Mesenchymal stem cell (in vitro differentiated cells and primary cell): ENCODE results near the gene CHN2.
A peak's percentile ranks its signal among the peaks of the same experiment; 100 is the strongest.

Experiments
- DNase-seq: peaks from one replicate; pipeline ENCODE4 v3.0.0-alpha.2; 2013
- H2AFZ ChIP-seq: one replicate; pipeline ENCODE4 v1.6.1; 2013; ENCODE audit warnings: low read depth, mild to moderate bottlenecking, control low read depth, inconsistent platforms, low read length, moderate library complexity
- H2AK5ac ChIP-seq: 2 replicates; pipeline ENCODE4 v1.6.1; 2013; ENCODE audit warnings: low read length, moderate library complexity, mild to moderate bottlenecking, inconsistent platforms; ENCODE audit not compliant: severe bottlenecking
- H2BK120ac ChIP-seq: one replicate; pipeline ENCODE4 v1.6.1; 2013; ENCODE audit warnings: low read depth, mild to moderate bottlenecking, inconsistent platforms, low read length, moderate library complexity
- H2BK12ac ChIP-seq, 2 experiments: one replicate each; pipeline ENCODE4 v1.6.1; 2013; ENCODE audit warnings: inconsistent platforms in 2 of 2, low read length in 2 of 2, mild to moderate bottlenecking in 2 of 2, moderate library complexity in 2 of 2, control low read depth in 1 of 2
- H2BK15ac ChIP-seq: one replicate; pipeline ENCODE4 v1.6.1; 2013; ENCODE audit warnings: mild to moderate bottlenecking, low read depth, inconsistent platforms; ENCODE audit not compliant: poor library complexity, severe bottlenecking
- H2BK5ac ChIP-seq: 2 replicates; pipeline ENCODE4 v1.6.1; 2013; ENCODE audit warnings: low read depth, mild to moderate bottlenecking, low read length, control low read depth, inconsistent platforms; ENCODE audit not compliant: poor library complexity, severe bottlenecking
- H3K14ac ChIP-seq, 2 experiments: one replicate each; pipeline ENCODE4 v1.6.1; 2013; ENCODE audit warnings: inconsistent platforms in 2 of 2, low read length in 2 of 2, control low read depth in 1 of 2, mild to moderate bottlenecking in 1 of 2, moderate library complexity in 1 of 2
- H3K18ac ChIP-seq, 2 experiments: one replicate each; pipeline ENCODE4 v1.6.1; 2013; ENCODE audit warnings: inconsistent platforms in 2 of 2, low read length in 2 of 2, control low read depth in 1 of 2, low read depth in 1 of 2, mild to moderate bottlenecking in 1 of 2
- H3K23ac ChIP-seq, 2 experiments: one replicate each; pipeline ENCODE4 v1.6.1; 2013; ENCODE audit warnings: inconsistent platforms in 2 of 2, low read length in 2 of 2, mild to moderate bottlenecking in 2 of 2, moderate library complexity in 2 of 2, control low read depth in 1 of 2
- H3K27ac ChIP-seq: 2 replicates; pipeline ENCODE4 v1.5.1; 2013; ENCODE audit warnings: mild to moderate bottlenecking, moderate library complexity, low read length, control low read depth, inconsistent platforms; ENCODE audit not compliant: poor library complexity, severe bottlenecking
- H3K27me3 ChIP-seq, 2 experiments: 2 replicates each; pipeline versions ENCODE4 v1.6.1 to v1.7.0; 2013; ENCODE audit warnings: low read length in 2 of 2, mild to moderate bottlenecking in 2 of 2, moderate library complexity in 2 of 2, control low read depth in 1 of 2, inconsistent platforms in 1 of 2; ENCODE audit not compliant: control insufficient read depth in 1 of 2, insufficient read depth in 1 of 2
- H3K36me3 ChIP-seq, 2 experiments: 2 replicates each; pipeline versions ENCODE4 v1.6.1 to v1.7.0; 2013; ENCODE audit warnings: low read length in 2 of 2, control low read depth in 1 of 2, inconsistent platforms in 1 of 2, low read depth in 1 of 2, mild to moderate bottlenecking in 1 of 2; ENCODE audit not compliant: insufficient read depth in 2 of 2, control insufficient read depth in 1 of 2
- H3K4ac ChIP-seq, 2 experiments: one replicate each; pipeline ENCODE4 v1.6.1; 2013; ENCODE audit warnings: inconsistent platforms in 2 of 2, low read length in 2 of 2, mild to moderate bottlenecking in 2 of 2, moderate library complexity in 2 of 2, control low read depth in 1 of 2, low read depth in 1 of 2
- H3K4me1 ChIP-seq: 2 replicates; pipeline ENCODE4 v1.6.1; 2013; ENCODE audit warnings: low read depth, low read length, control low read depth; ENCODE audit not compliant: control insufficient read depth, insufficient read depth
- H3K4me2 ChIP-seq: 2 replicates; pipeline ENCODE4 v1.6.1; 2013; ENCODE audit warnings: low read length, mild to moderate bottlenecking, inconsistent platforms; ENCODE audit not compliant: poor library complexity, severe bottlenecking
- H3K4me3 ChIP-seq, 2 experiments: 2 replicates each; pipeline versions ENCODE4 v1.5.1 to v1.7.0; 2013; ENCODE audit warnings: low read length in 2 of 2, mild to moderate bottlenecking in 2 of 2, control low read depth in 1 of 2, low read depth in 1 of 2; ENCODE audit not compliant: insufficient read depth in 1 of 2
- H3K79me1 ChIP-seq: replicated peaks from 2 replicates; pipeline ENCODE4 v1.6.1; 2013; ENCODE audit warnings: mild to moderate bottlenecking, control low read depth, low read length, inconsistent platforms; ENCODE audit not compliant: poor library complexity, severe bottlenecking
- H3K9ac ChIP-seq: 2 replicates; pipeline ENCODE4 v1.7.0; 2013; ENCODE audit warnings: mild to moderate bottlenecking, low read length, moderate library complexity
- H3K9me3 ChIP-seq: 2 replicates; pipeline ENCODE4 v1.7.0; 2013; ENCODE audit warnings: mild to moderate bottlenecking, low read length; ENCODE audit not compliant: control insufficient read depth
- H4K8ac ChIP-seq: one replicate; pipeline ENCODE4 v1.6.1; 2013; ENCODE audit warnings: inconsistent platforms, mild to moderate bottlenecking, low read length, moderate library complexity
- H4K91ac ChIP-seq: one replicate; pipeline ENCODE4 v1.6.1; 2013; ENCODE audit warnings: mild to moderate bottlenecking, low read length, inconsistent platforms
- WGBS: methylation state at CpG from one replicate; pipeline ENCODE4 v1.1.7; 2013; ENCODE audit warnings: mixed read lengths; 5-methylcytosine and 5-hydroxymethylcytosine counted together

The CHN2 gene

GRCh38 chr7:29184599-29184998 is 10.0 kb upstream of the CHN2 start:
- Histone ChIP-seq H3K18ac (no peak overlapping the region), H3K4me3 (no peak overlapping the region), H3K27ac (no peak overlapping the region), H3K14ac (no peak overlapping the region), H2AFZ (no peak overlapping the region), H4K8ac (no peak overlapping the region), H2BK12ac (no peak overlapping the region), H3K4me2 (no peak overlapping the region), H2BK5ac (no peak overlapping the region), H4K91ac (no peak overlapping the region), H3K4ac (no peak overlapping the region), H3K27me3 (peaks cover 4 to 5% of the 10 kb centered on the region in 2 experiments), H3K23ac (no peak overlapping the region), H2AK5ac (no peak overlapping the region), H3K9me3 (no peaks in the 10 kb centered on the region), H3K9ac (no peak overlapping the region), H3K79me1 (no peaks in the 10 kb centered on the region), H2BK120ac (no peak overlapping the region), H3K4me1 (peaks cover under 1% of the 10 kb centered on the region), H2BK15ac (no peak overlapping the region), H3K36me3 (no peaks in the 10 kb centered on the region)
- DNase-seq, result no peak
- WGBS, result 100% methylated on average over 1 of the region's 2 CpGs

- Histone ChIP-seq H3K4me3 (no peak overlapping the region), H2BK5ac (no peak overlapping the region), H3K4me2 (no peak overlapping the region), H2BK12ac (no peak overlapping the region), H3K23ac (no peak overlapping the region), H3K4me1 (peaks cover 4% of the 10 kb centered on the region), H3K14ac (no peak overlapping the region), H3K9ac (no peak overlapping the region), H3K27ac (no peak overlapping the region), H2AFZ (no peak overlapping the region), H3K27me3 (peaks cover 14 to 15% of the 10 kb centered on the region in 2 experiments), H3K79me1 (no peaks in the 10 kb centered on the region), H4K91ac (no peak overlapping the region), H3K18ac (no peak overlapping the region), H2AK5ac (no peak overlapping the region), H3K4ac (no peak overlapping the region), H3K36me3 (no peaks in the 10 kb centered on the region), H4K8ac (no peak overlapping the region), H2BK15ac (no peak overlapping the region), H2BK120ac (no peak overlapping the region), H3K9me3 (no peaks in the 10 kb centered on the region)
- WGBS, result 96% methylated on average over 6 of the region's 6 CpGs
- no peak for DNase-seq
Measured at GRCh38 chr7:29185613-29186012, 9.0 kb upstream of the CHN2 start.

- H3K14ac ChIP-seq, result no peak overlapping the region
- no peak overlapping the region for H2BK12ac ChIP-seq
- H3K23ac ChIP-seq, result no peak overlapping the region
- no peak overlapping the region for H2AFZ ChIP-seq
- H3K4ac ChIP-seq, result no peak overlapping the region
- no peak overlapping the region for H2AK5ac ChIP-seq
- no peak overlapping the region for H3K9ac ChIP-seq
- no peaks in the 10 kb centered on the region for H3K36me3 ChIP-seq
- H4K8ac ChIP-seq, result no peak overlapping the region
- H3K27me3 ChIP-seq, result peaks cover 46 to 52% of the 10 kb centered on the region in 2 experiments
- no peak overlapping the region for H2BK120ac ChIP-seq
- no peak overlapping the region for H3K27ac ChIP-seq
- 7% methylated on average over 14 of the region's 16 CpGs for WGBS
- no peak overlapping the region for H4K91ac ChIP-seq
- H3K79me1 ChIP-seq, result no peaks in the 10 kb centered on the region
- no peaks in the 10 kb centered on the region for H3K9me3 ChIP-seq
- no peak overlapping the region for H3K18ac ChIP-seq
- H3K4me2 ChIP-seq, result no peak overlapping the region
- peak; percentile 25 for DNase-seq
- no peak overlapping the region for H2BK5ac ChIP-seq
- peaks cover 15% of the 10 kb centered on the region for H3K4me1 ChIP-seq
- H3K4me3 ChIP-seq, result no peak overlapping the region
- no peak overlapping the region for H2BK15ac ChIP-seq
Measured at GRCh38 chr7:29189743-29190201, 4.8 kb upstream of the CHN2 start.

- no peak overlapping the region for H3K27ac ChIP-seq
- H2BK15ac ChIP-seq, result no peak overlapping the region
- H2BK120ac ChIP-seq, result no peak overlapping the region
- H4K91ac ChIP-seq, result no peak overlapping the region
- peaks cover 21% of the 10 kb centered on the region for H3K4me1 ChIP-seq
- H3K27me3 ChIP-seq, result peaks cover 51 to 59% of the 10 kb centered on the region in 2 experiments
- H2AFZ ChIP-seq, result no peak overlapping the region
- H3K9ac ChIP-seq, result no peak overlapping the region
- no peaks in the 10 kb centered on the region for H3K79me1 ChIP-seq
- H2BK12ac ChIP-seq, result no peak overlapping the region
- WGBS, result 44% methylated on average over 4 of the region's 5 CpGs
- H2AK5ac ChIP-seq, result no peak overlapping the region
- H2BK5ac ChIP-seq, result no peak overlapping the region
- no peaks in the 10 kb centered on the region for H3K9me3 ChIP-seq
- no peak overlapping the region for H3K4me2 ChIP-seq
- no peak overlapping the region for H3K23ac ChIP-seq
- H3K18ac ChIP-seq, result no peak overlapping the region
- H4K8ac ChIP-seq, result no peak overlapping the region
- no peak overlapping the region for H3K4me3 ChIP-seq
- no peak overlapping the region for H3K14ac ChIP-seq
- no peaks in the 10 kb centered on the region for H3K36me3 ChIP-seq
- H3K4ac ChIP-seq, result no peak overlapping the region
- no peak for DNase-seq
Measured at GRCh38 chr7:29190349-29191045, 4.1 kb upstream of the CHN2 start.
